Activated naive CD8-positive, alpha-beta T cell treated with anti-CD3 and anti-CD28 coated beads, Interleukin-2, amount 50 U/mL, for 24 hours (primary cell): Measurements from ENCODE around the gene RAN.
A peak's percentile ranks its signal among the peaks of the same experiment; 100 is the strongest.
"Not testable (repeated sequence)": the region's sequence is repeated elsewhere in the genome, so short reads cannot be mapped to it uniquely, and the experiment has no call there.

Source experiments
- ATAC-seq: fragments of 150-1000 bp; cut with Tn5 transposase; one replicate; pipeline ENCODE4 v1.10.0; 2021
- DNase-seq: peaks from one replicate; pipeline ENCODE4 v3.0.0; 2021
- H3K27ac Mint-ChIP-seq: one replicate; pipeline ENCODE4 v1.8.0; 2021; ENCODE audit warnings: mild to moderate bottlenecking, mixed read lengths
- H3K27me3 Mint-ChIP-seq: one replicate; pipeline ENCODE4 v1.8.0; 2021; ENCODE audit warnings: mixed read lengths
- H3K36me3 Mint-ChIP-seq: one replicate; pipeline ENCODE4 v1.8.0; 2021; ENCODE audit warnings: low read depth, mixed read lengths
- H3K4me1 Mint-ChIP-seq: one replicate; pipeline ENCODE4 v1.8.0; 2021; ENCODE audit warnings: mixed read lengths
- H3K4me3 Mint-ChIP-seq: one replicate; pipeline ENCODE4 v1.8.0; 2021; ENCODE audit warnings: mild to moderate bottlenecking, moderate library complexity, mixed read lengths
- H3K9me3 Mint-ChIP-seq: one replicate; pipeline ENCODE4 v1.8.0; 2021; ENCODE audit warnings: mixed read lengths

RAN gene

GRCh38 chr12:130863298-130863697 lies 8.6 kb upstream of the RAN start:
- DNase-seq = no peak

GRCh38 chr12:130868412-130868811 lies 3.5 kb upstream of the RAN start:
- peaks cover 11% of the 10 kb centered on the region for H3K36me3 Mint-ChIP-seq
- no peak for ATAC-seq
- no peak overlapping the region for H3K4me3 Mint-ChIP-seq

More at GRCh38 chr12:130863298-130863697, 8.6 kb upstream of the RAN start:
- Mint-ChIP-seq H3K27ac (no peak overlapping the region), H3K27me3 (no peaks in the 10 kb centered on the region), H3K4me3 (no peak overlapping the region), H3K4me1 (peaks cover 6% of the 10 kb centered on the region), H3K36me3 (no peaks in the 10 kb centered on the region), H3K9me3 (no peaks in the 10 kb centered on the region)
- ATAC-seq = no peak

GRCh38 chr12:130870442-130871285 lies 1.2 kb upstream of the RAN start:
- Mint-ChIP-seq H3K36me3 (peaks cover 34% of the 10 kb centered on the region), H3K4me1 (peaks cover 62% of the 10 kb centered on the region), H3K27ac (peak overlapping the region; percentile 97), H3K27me3 (no peaks in the 10 kb centered on the region), H3K9me3 (no peaks in the 10 kb centered on the region), H3K4me3 (peak overlapping the region; percentile 86)
- DNase-seq (peak; percentile 73), ATAC-seq (peak; percentile 81)

More at GRCh38 chr12:130868412-130868811, 3.5 kb upstream of the RAN start:
- no peaks in the 10 kb centered on the region for H3K9me3 Mint-ChIP-seq
- no peak for DNase-seq
- peaks cover 41% of the 10 kb centered on the region for H3K4me1 Mint-ChIP-seq
- H3K27ac Mint-ChIP-seq = peak overlapping the region; percentile 31
- no peaks in the 10 kb centered on the region for H3K27me3 Mint-ChIP-seq

- Mint-ChIP-seq H3K27ac (peak overlapping the region; percentile 100), H3K4me3 (peak overlapping the region; percentile 100), H3K4me1 (peaks cover 78% of the 10 kb centered on the region), H3K27me3 (no peaks in the 10 kb centered on the region), H3K36me3 (peaks cover 52% of the 10 kb centered on the region), H3K9me3 (no peaks in the 10 kb centered on the region)
- DNase-seq (peak; percentile 53), ATAC-seq (peak; percentile 10)
These were observed 572 bp downstream of the RAN start for GRCh38 chr12:130872179-130873096.

- H3K27me3 Mint-ChIP-seq = no peaks in the 10 kb centered on the region
- peak overlapping the region; percentile 100 for H3K4me3 Mint-ChIP-seq
- ATAC-seq (no peak), DNase-seq (no peak)
- H3K9me3 Mint-ChIP-seq = no peaks in the 10 kb centered on the region
- H3K27ac Mint-ChIP-seq = peak overlapping the region; percentile 100
- peaks cover 79% of the 10 kb centered on the region for H3K4me1 Mint-ChIP-seq
- peaks cover 55% of the 10 kb centered on the region for H3K36me3 Mint-ChIP-seq
These were observed 1.4 kb downstream of the RAN start for GRCh38 chr12:130873106-130873795.

- ATAC-seq (no peak), DNase-seq (no peak)
- Mint-ChIP-seq H3K27ac (peak overlapping the region; percentile 100), H3K27me3 (no peaks in the 10 kb centered on the region), H3K4me1 (peaks cover 79% of the 10 kb centered on the region), H3K36me3 (peaks cover 55% of the 10 kb centered on the region), H3K4me3 (peak overlapping the region; percentile 100), H3K9me3 (no peaks in the 10 kb centered on the region)
These were observed 2.0 kb downstream of the RAN start for GRCh38 chr12:130873825-130874224.

GRCh38 chr12:130874696-130875095 lies 2.8 kb downstream of the RAN start:
- Mint-ChIP-seq H3K27me3 (no peaks in the 10 kb centered on the region), H3K9me3 (no peaks in the 10 kb centered on the region), H3K27ac (peak overlapping the region; percentile 100), H3K36me3 (peaks cover 61% of the 10 kb centered on the region), H3K4me3 (peak overlapping the region; percentile 100), H3K4me1 (peaks cover 81% of the 10 kb centered on the region)
- ATAC-seq (no peak), DNase-seq (no peak)

- Mint-ChIP-seq H3K36me3 (peaks cover 60% of the 10 kb centered on the region), H3K27ac (peak overlapping the region; percentile 100), H3K27me3 (no peaks in the 10 kb centered on the region), H3K4me1 (peaks cover 83% of the 10 kb centered on the region), H3K9me3 (no peaks in the 10 kb centered on the region), H3K4me3 (peak overlapping the region; percentile 100)
- no peak for ATAC-seq
- no peak for DNase-seq
These were observed 3.3 kb downstream of the RAN start for GRCh38 chr12:130875193-130875592.

- H3K4me3 Mint-ChIP-seq = peak overlapping the region; percentile 100
- H3K36me3 Mint-ChIP-seq = peaks cover 60% of the 10 kb centered on the region
- not testable (repeated sequence) for ATAC-seq, DNase-seq, H3K9me3 Mint-ChIP-seq, H3K27me3 Mint-ChIP-seq
- H3K4me1 Mint-ChIP-seq = peaks cover 83% of the 10 kb centered on the region
- peak overlapping the region; percentile 44 for H3K27ac Mint-ChIP-seq
These were observed 3.8 kb downstream of the RAN start for GRCh38 chr12:130875708-130876107.

DNA sequence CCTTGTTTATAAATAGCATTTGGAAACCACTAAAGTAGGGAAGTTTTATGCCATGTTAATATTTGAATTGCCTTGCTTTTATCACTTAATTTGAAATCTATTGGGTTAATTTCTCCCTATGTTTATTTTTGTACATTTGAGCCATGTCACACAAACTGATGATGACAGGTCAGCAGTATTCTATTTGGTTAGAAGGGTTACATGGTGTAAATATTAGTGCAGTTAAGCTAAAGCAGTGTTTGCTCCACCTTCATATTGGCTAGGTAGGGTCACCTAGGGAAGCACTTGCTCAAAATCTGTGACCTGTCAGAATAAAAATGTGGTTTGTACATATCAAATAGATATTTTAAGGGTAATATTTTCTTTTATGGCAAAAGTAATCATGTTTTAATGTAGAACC lies 4.4 kb downstream of the RAN start:
- Mint-ChIP-seq H3K9me3 (no peaks in the 10 kb centered on the region), H3K27me3 (no peaks in the 10 kb centered on the region), H3K36me3 (peaks cover 60% of the 10 kb centered on the region), H3K4me1 (peaks cover 83% of the 10 kb centered on the region), H3K27ac (no peak overlapping the region), H3K4me3 (peak overlapping the region; percentile 34)
- ATAC-seq (no peak), DNase-seq (no peak)

DNA sequence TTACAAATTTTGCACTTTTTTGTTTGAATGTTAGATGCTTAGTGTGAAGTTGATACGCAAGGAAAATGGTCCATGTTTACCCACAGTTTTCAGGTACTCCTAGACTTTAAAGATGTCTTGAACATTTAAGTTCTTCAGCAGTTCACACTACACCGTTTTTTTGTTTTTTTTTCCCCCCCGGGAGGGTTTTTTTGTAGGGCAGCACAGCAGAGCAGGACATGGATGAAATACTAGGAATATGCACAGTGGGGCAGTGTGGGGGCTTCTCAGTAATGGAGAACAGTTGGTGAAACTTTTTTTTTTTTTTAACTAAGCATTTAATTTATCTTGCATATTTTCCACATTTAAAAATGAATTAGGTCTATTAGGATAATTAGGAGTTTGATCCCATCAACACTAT lies 4.9 kb downstream of the RAN start:
- Mint-ChIP-seq H3K4me1 (peaks cover 81% of the 10 kb centered on the region), H3K4me3 (peak overlapping the region; percentile 34), H3K9me3 (no peaks in the 10 kb centered on the region), H3K36me3 (peaks cover 60% of the 10 kb centered on the region), H3K27me3 (no peaks in the 10 kb centered on the region), H3K27ac (no peak overlapping the region)
- ATAC-seq = no peak
- no peak for DNase-seq

- peak overlapping the region; percentile 2 for H3K4me3 Mint-ChIP-seq
- H3K36me3 Mint-ChIP-seq = peaks cover 60% of the 10 kb centered on the region
- ATAC-seq (no peak), DNase-seq (no peak)
- H3K27me3 Mint-ChIP-seq = no peaks in the 10 kb centered on the region
- no peaks in the 10 kb centered on the region for H3K9me3 Mint-ChIP-seq
- H3K4me1 Mint-ChIP-seq = peaks cover 81% of the 10 kb centered on the region
- H3K27ac Mint-ChIP-seq = no peak overlapping the region
These were observed 5.5 kb downstream of the RAN start for GRCh38 chr12:130877333-130877732.

- H3K4me3 Mint-ChIP-seq = no peak overlapping the region
These were observed 6.6 kb downstream of the RAN start for GRCh38 chr12:130878193-130879185.

More at GRCh38 chr12:130878193-130879185, 6.6 kb downstream of the RAN start:
- H3K4me1 Mint-ChIP-seq = peaks cover 71% of the 10 kb centered on the region
- H3K27ac Mint-ChIP-seq = no peak overlapping the region
- no peaks in the 10 kb centered on the region for H3K27me3 Mint-ChIP-seq
- no peaks in the 10 kb centered on the region for H3K9me3 Mint-ChIP-seq
- H3K36me3 Mint-ChIP-seq = peaks cover 49% of the 10 kb centered on the region
- no peak for ATAC-seq
- DNase-seq = no peak
